MM.1S (cell line): Measurements from ENCODE around the gene DYRK4.

Experiments used
- DNase-seq: peaks from one replicate; pipeline ENCODE4 v3.0.0-alpha.2; 2015
- H2AFZ ChIP-seq: fragments of 300-600 bp; sonication (generic); 2 replicates; pipeline ENCODE4 v1.6.0; 2016; ENCODE audit warnings: antibody characterized with exemption, low read length
- H3F3A ChIP-seq: fragments of 300-600 bp; sonication (generic); 2 replicates; pipeline ENCODE4 v1.6.1; 2016; ENCODE audit warnings: mild to moderate bottlenecking, antibody characterized with exemption, low read length, moderate library complexity, mixed read lengths; ENCODE audit not compliant: insufficient read depth
- H3K27ac ChIP-seq: fragments of 300-600 bp; sonication (generic); 2 replicates; pipeline ENCODE4 v1.5.1; 2016; ENCODE audit warnings: mild to moderate bottlenecking, low read length
- H3K27me3 ChIP-seq: fragments of 300-600 bp; sonication (generic); replicated peaks from 2 replicates; pipeline ENCODE4 v1.6.0; 2016; ENCODE audit warnings: low read length; ENCODE audit not compliant: insufficient read depth
- H3K36me3 ChIP-seq: fragments of 300-600 bp; sonication (generic); replicated peaks from 2 replicates; pipeline ENCODE4 v1.6.1; 2016; ENCODE audit warnings: mild to moderate bottlenecking, low read length, mixed read lengths; ENCODE audit not compliant: insufficient read depth
- H3K4me1 ChIP-seq: fragments of 300-600 bp; sonication (generic); 2 replicates; pipeline ENCODE4 v1.6.1; 2016; ENCODE audit warnings: low read length, mixed read lengths
- H3K4me2 ChIP-seq: fragments of 300-600 bp; sonication (generic); 2 replicates; pipeline ENCODE4 v1.6.0; 2016; ENCODE audit warnings: low read depth, low read length
- H3K4me3 ChIP-seq: fragments of 300-600 bp; sonication (generic); 2 replicates; pipeline ENCODE4 v1.5.1; 2016; ENCODE audit warnings: low read length, mixed read lengths
- H3K79me2 ChIP-seq: fragments of 300-600 bp; sonication (generic); 2 replicates; pipeline ENCODE4 v1.6.1; 2016; ENCODE audit warnings: mixed run types, low read length, mixed read lengths
- H3K9ac ChIP-seq: fragments of 300-600 bp; sonication (generic); 2 replicates; pipeline ENCODE4 v1.6.1; 2016; ENCODE audit warnings: low read length, mixed read lengths
- H3K9me2 ChIP-seq: fragments of 300-600 bp; sonication (generic); replicated peaks from 2 replicates; pipeline ENCODE4 v1.6.1; 2016; ENCODE audit warnings: mild to moderate bottlenecking, low read length, mixed read lengths; ENCODE audit not compliant: insufficient read depth
- H3K9me3 ChIP-seq: fragments of 300-600 bp; sonication (generic); replicated peaks from 2 replicates; pipeline ENCODE4 v1.6.1; 2016; ENCODE audit warnings: mild to moderate bottlenecking, low read length, mixed read lengths; ENCODE audit not compliant: insufficient read depth
- H4K20me1 ChIP-seq: fragments of 300-600 bp; sonication (generic); 2 replicates; pipeline ENCODE4 v1.6.1; 2016; ENCODE audit warnings: mild to moderate bottlenecking, low read length, moderate library complexity, mixed read lengths; ENCODE audit not compliant: insufficient read depth
- CTCF ChIP-seq: fragments of 300-600 bp; sonication (generic); IDR thresholded peaks from 2 replicates; pipeline ENCODE4 v1.5.1; 2016; ENCODE audit warnings: antibody characterized with exemption, low read length, mixed read lengths
- EZH2 ChIP-seq: fragments of 300-600 bp; sonication (generic); optimal IDR thresholded peaks from 2 replicates; pipeline ENCODE3; 2017; ENCODE audit warnings: low read depth, mild to moderate bottlenecking, antibody characterized with exemption, low read length, mixed read lengths
- EZH2phosphoT487 ChIP-seq: fragments of 300-600 bp; sonication (generic); IDR thresholded peaks from 2 replicates; pipeline ENCODE4 v1.6.1; 2018; ENCODE audit warnings: antibody characterized with exemption, low read length

DYRK4 gene

GRCh38 chr12:4545195-4545594, 16.8 kb upstream of the DYRK4 start:
- TF ChIP-seq EZH2phosphoT487 (no peak), CTCF (no peak), EZH2 (no peak)
- no peaks in the 10 kb centered on the region for H3K27me3 ChIP-seq
- peaks cover 31% of the 10 kb centered on the region for H3K79me2 ChIP-seq
- peaks cover 5% of the 10 kb centered on the region; the same call in 1 of the 2 replicates for H3K4me1 ChIP-seq
- peaks cover 16% of the 10 kb centered on the region; the same call in 1 of the 2 replicates for H3K36me3 ChIP-seq
- no peaks in the 10 kb centered on the region for H3K9me2 ChIP-seq
- no peaks in the 10 kb centered on the region for H3K9me3 ChIP-seq
- H3K4me3 ChIP-seq, result no peak overlapping the region
- H4K20me1 ChIP-seq, result no peaks in the 10 kb centered on the region
- no peak overlapping the region for H3K4me2 ChIP-seq
- no peak for DNase-seq
- no peaks in the 10 kb centered on the region for H3F3A ChIP-seq
- no peak overlapping the region for H3K27ac ChIP-seq
- H3K9ac ChIP-seq, result no peak overlapping the region
- H2AFZ ChIP-seq, result no peak overlapping the region

- H3K27ac ChIP-seq, result no peak overlapping the region
- no peaks in the 10 kb centered on the region for H3K9me3 ChIP-seq
- no peak overlapping the region for H3K4me2 ChIP-seq
- H3K4me1 ChIP-seq, result no peaks in the 10 kb centered on the region
- H3K4me3 ChIP-seq, result no peak overlapping the region
- H3K9ac ChIP-seq, result no peak overlapping the region
- H3K36me3 ChIP-seq, result no peaks in the 10 kb centered on the region; the same call in 1 of the 2 replicates
- no peaks in the 10 kb centered on the region for H3F3A ChIP-seq
- no peak for TF ChIP-seq EZH2
- no peak for TF ChIP-seq CTCF
- TF ChIP-seq EZH2phosphoT487, result no peak
- DNase-seq, result no peak
- no peaks in the 10 kb centered on the region for H4K20me1 ChIP-seq
- no peaks in the 10 kb centered on the region for H3K79me2 ChIP-seq
- H2AFZ ChIP-seq, result no peak overlapping the region
- no peaks in the 10 kb centered on the region for H3K27me3 ChIP-seq
- no peaks in the 10 kb centered on the region for H3K9me2 ChIP-seq
Observed at GRCh38 chr12:4552191-4552590, 9.8 kb upstream of the DYRK4 start.

GRCh38 chr12:4553943-4554342, 8.1 kb upstream of the DYRK4 start:
- no peaks in the 10 kb centered on the region for H3K9me2 ChIP-seq
- H4K20me1 ChIP-seq, result no peaks in the 10 kb centered on the region
- H3K79me2 ChIP-seq, result no peaks in the 10 kb centered on the region
- no peak overlapping the region for H3K4me2 ChIP-seq
- H3K36me3 ChIP-seq, result peaks cover under 1% of the 10 kb centered on the region; the same call in 1 of the 2 replicates
- no peaks in the 10 kb centered on the region for H3K9me3 ChIP-seq
- no peak overlapping the region for H3K27ac ChIP-seq
- TF ChIP-seq CTCF, result no peak
- TF ChIP-seq EZH2, result no peak
- no peak for TF ChIP-seq EZH2phosphoT487
- H3K4me1 ChIP-seq, result no peaks in the 10 kb centered on the region
- no peaks in the 10 kb centered on the region for H3K27me3 ChIP-seq
- no peak overlapping the region for H2AFZ ChIP-seq
- no peak for DNase-seq
- H3F3A ChIP-seq, result no peaks in the 10 kb centered on the region
- H3K9ac ChIP-seq, result no peak overlapping the region
- H3K4me3 ChIP-seq, result no peak overlapping the region
